GM23248 (cell line): Measurements from ENCODE around the gene NPAS3. TPM values are rescaled to one million over a fixed set of nuclear protein-coding genes. Genes with fewer than 3 reads are reported as not detected.

Experiments
- DNase-seq: peaks from one replicate; pipeline ENCODE4 v3.0.0-alpha.2; 2015
- H2AFZ ChIP-seq: fragments of 200-600 bp; sonication (generic); 2 replicates; pipeline ENCODE4 v1.6.1; 2016; ENCODE audit warnings: antibody characterized with exemption
- H3F3A ChIP-seq: fragments of 200-600 bp; sonication (generic); 2 replicates; pipeline ENCODE4 v1.6.1; 2016; ENCODE audit warnings: mild to moderate bottlenecking, antibody characterized with exemption, mixed run types; ENCODE audit not compliant: insufficient read depth
- H3K27ac ChIP-seq: fragments of 200-600 bp; sonication (generic); 2 replicates; pipeline ENCODE4 v1.5.1; 2016; ENCODE audit warnings: mild to moderate bottlenecking
- H3K27me3 ChIP-seq: fragments of 200-600 bp; sonication (generic); replicated peaks from 2 replicates; pipeline ENCODE4 v1.6.1; 2016; ENCODE audit warnings: mild to moderate bottlenecking; ENCODE audit not compliant: insufficient read depth
- H3K36me3 ChIP-seq: fragments of 200-600 bp; sonication (generic); 2 replicates; pipeline ENCODE4 v1.6.1; 2016; ENCODE audit warnings: low read depth, mild to moderate bottlenecking
- H3K4me1 ChIP-seq: fragments of 200-600 bp; sonication (generic); 2 replicates; pipeline ENCODE4 v1.6.1; 2016; ENCODE audit warnings: mild to moderate bottlenecking; ENCODE audit not compliant: insufficient read depth
- H3K4me2 ChIP-seq: fragments of 200-600 bp; sonication (generic); one replicate; pipeline ENCODE4 v1.6.1; 2016; ENCODE audit warnings: mild to moderate bottlenecking; ENCODE audit not compliant: unreplicated experiment
- H3K4me3 ChIP-seq: fragments of 200-600 bp; sonication (generic); 2 replicates; pipeline ENCODE4 v1.5.1; 2016; ENCODE audit warnings: mild to moderate bottlenecking
- H3K79me2 ChIP-seq: fragments of 200-600 bp; sonication (generic); 2 replicates; pipeline ENCODE4 v1.6.1; 2016; ENCODE audit warnings: mild to moderate bottlenecking; ENCODE audit not compliant: insufficient read depth
- H3K9ac ChIP-seq: fragments of 200-600 bp; sonication (generic); 2 replicates; pipeline ENCODE4 v1.6.1; 2016; ENCODE audit warnings: mild to moderate bottlenecking
- H3K9me2 ChIP-seq: fragments of 200-600 bp; sonication (generic); 2 replicates; pipeline ENCODE4 v1.6.1; 2016; ENCODE audit warnings: mixed run types, mild to moderate bottlenecking, moderate library complexity; ENCODE audit not compliant: insufficient read depth
- H3K9me3 ChIP-seq: fragments of 200-600 bp; sonication (generic); one replicate; pipeline ENCODE4 v1.6.1; 2017; ENCODE audit warnings: low read depth
- H4K20me1 ChIP-seq: fragments of 200-600 bp; sonication (generic); 2 replicates; pipeline ENCODE4 v1.6.0; 2016; ENCODE audit not compliant: insufficient read depth
- EZH2 ChIP-seq: fragments of 200-600 bp; sonication (generic); IDR thresholded peaks from 2 replicates; pipeline ENCODE4 v1.6.1; 2018; ENCODE audit warnings: antibody characterized with exemption, mild to moderate bottlenecking; ENCODE audit not compliant: insufficient read depth, poor library complexity, severe bottlenecking
- EZH2phosphoT487 ChIP-seq: fragments of 200-600 bp; sonication (generic); IDR thresholded peaks from 2 replicates; pipeline ENCODE4 v1.6.1; 2018; ENCODE audit warnings: antibody characterized with exemption, moderate library complexity, mild to moderate bottlenecking, low read depth; ENCODE audit not compliant: insufficient read depth
- WGBS, 2 experiments: methylation state at CpG; one replicate each; pipeline ENCODE4 v1.1.6; 2015 to 2017; ENCODE audit warnings: low lambda C conversion rate in 2 of 2, low coverage in 1 of 2; ENCODE audit errors: missing lambda C conversion rate in 2 of 2; 5-methylcytosine and 5-hydroxymethylcytosine counted together
- in situ Hi-C: fragments of 300-500 bp; cut with MboI; formaldehyde crosslinking; loops from 2 replicates; pipeline ENCODE4 v1.15.0; 2020
- polyA plus RNA-seq: library from polyadenylated mRNA; unstranded; fragments of >200 nt; fragmentation: Nextera tagmentation; extraction: Ambion mirVana; gene quantifications from 2 replicates; pipeline ENCODE4 v1.2.1, GENCODE V29; 2016
- total RNA-seq: library from RNA; depleted of rRNA; stranded (reverse); fragments of >200 nt; shearing (Covaris generic); gene quantifications from 2 replicates; pipeline ENCODE4 v1.2.3, GENCODE V29; 2014

NPAS3 gene
- total and polyA plus RNA-seq, 2 experiments from 2014 or later = 0.65 TPM; not detected in 1

DNA sequence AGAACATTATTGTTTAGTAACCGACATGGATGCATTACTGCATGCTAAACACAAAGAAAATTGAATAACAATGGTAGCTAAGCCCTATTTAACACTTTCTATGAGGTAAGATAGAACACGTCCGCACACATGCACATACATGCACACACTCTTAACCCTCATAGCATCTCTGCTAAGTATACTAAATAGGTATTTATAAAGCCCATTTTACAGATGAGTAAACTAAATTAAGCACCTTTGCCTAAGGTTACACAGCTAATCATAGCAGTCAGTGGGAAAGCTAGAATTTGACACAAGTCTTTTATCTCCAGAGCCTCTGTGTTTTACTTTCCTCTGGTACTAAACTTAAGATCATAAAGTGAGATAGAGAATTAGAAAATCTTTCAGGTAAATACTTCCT, 577.2 kb downstream of the NPAS3 start:
- Histone ChIP-seq H3K4me1 (peaks cover 18% of the 10 kb centered on the region), H3F3A (peaks cover 22% of the 10 kb centered on the region), H3K27ac (no peak overlapping the region), H3K27me3 (no peaks in the 10 kb centered on the region), H4K20me1 (no peaks in the 10 kb centered on the region), H3K9me3 (no peaks in the 10 kb centered on the region), H2AFZ (no peak overlapping the region), H3K9ac (no peak overlapping the region), H3K79me2 (no peaks in the 10 kb centered on the region), H3K4me3 (no peak overlapping the region), H3K36me3 (no peaks in the 10 kb centered on the region), H3K4me2 (no peak overlapping the region), H3K9me2 (no peaks in the 10 kb centered on the region)
- TF ChIP-seq EZH2 (no peak), EZH2phosphoT487 (no peak)
- 93 to 96% methylated on average over 3 of the region's 3 CpGs for WGBS, 2 experiments
- DNase-seq = no peak
- in situ Hi-C loops = no loop called here

DNA sequence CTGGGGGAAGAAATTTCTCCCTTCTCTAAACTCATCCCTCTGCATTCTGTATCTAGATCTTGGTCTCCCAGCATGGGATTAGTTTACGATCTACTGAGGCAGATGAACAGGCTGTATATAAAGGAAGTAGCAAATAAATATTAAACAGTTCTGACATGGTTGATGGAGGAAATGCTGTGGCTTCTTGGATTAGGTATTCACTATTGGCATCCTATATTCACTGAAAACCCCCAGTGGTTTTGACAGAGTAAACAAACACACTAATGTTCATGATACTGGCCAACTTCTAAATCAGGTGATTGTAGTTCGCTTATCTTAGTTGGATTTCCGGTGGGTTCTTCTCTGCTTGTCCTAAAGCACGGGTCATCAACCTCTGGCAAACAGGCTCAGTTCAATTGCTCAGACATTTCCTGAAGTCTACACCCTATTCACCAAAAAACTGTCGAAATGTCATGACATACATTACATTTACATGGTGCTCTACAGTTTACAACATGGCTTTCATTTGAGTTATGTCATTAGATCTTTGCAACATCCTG, 578.3 kb downstream of the NPAS3 start:
- Histone ChIP-seq H3K36me3 (no peaks in the 10 kb centered on the region), H3K9ac (no peak overlapping the region), H3K79me2 (no peaks in the 10 kb centered on the region), H3F3A (peaks cover 11% of the 10 kb centered on the region), H3K9me3 (no peaks in the 10 kb centered on the region), H3K27ac (no peak overlapping the region), H3K4me2 (no peak overlapping the region), H4K20me1 (no peaks in the 10 kb centered on the region), H3K27me3 (no peaks in the 10 kb centered on the region), H3K9me2 (no peaks in the 10 kb centered on the region), H3K4me1 (peaks cover 7% of the 10 kb centered on the region), H3K4me3 (no peak overlapping the region), H2AFZ (no peak overlapping the region)
- 81 to 82% methylated on average over 5 of the region's 5 CpGs for whole genome bisulfite sequencing, 2 experiments
- in situ Hi-C loops = no loop called here
- TF ChIP-seq EZH2 (no peak), EZH2phosphoT487 (no peak)
- no peak for DNase-seq

DNA sequence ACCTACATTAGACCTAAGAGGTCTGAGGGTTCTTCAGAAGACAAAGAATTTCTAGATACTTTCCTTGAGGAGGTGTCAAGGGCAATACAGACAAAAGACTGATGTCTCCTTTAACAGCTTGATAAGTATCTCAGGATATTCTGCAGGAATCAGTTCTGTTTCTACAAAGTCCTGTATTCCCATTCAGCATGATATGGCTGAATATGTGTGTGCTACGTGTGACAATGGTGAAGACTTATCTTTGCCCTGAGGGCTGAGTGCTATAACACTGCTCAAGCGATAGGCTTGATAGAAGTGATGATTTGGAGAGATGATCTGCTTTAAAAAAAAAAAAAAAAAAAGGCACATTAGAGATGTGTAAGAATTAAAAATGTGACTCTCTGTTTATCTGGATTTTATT, 582.5 kb downstream of the NPAS3 start:
- Histone ChIP-seq H3K9me2 (no peaks in the 10 kb centered on the region), H3K4me2 (no peak overlapping the region), H3K4me1 (peaks cover 11% of the 10 kb centered on the region), H3K79me2 (no peaks in the 10 kb centered on the region), H3K36me3 (no peaks in the 10 kb centered on the region), H3F3A (peaks cover 5% of the 10 kb centered on the region; the same call in 1 of the 2 replicates), H3K27me3 (no peaks in the 10 kb centered on the region), H2AFZ (no peak overlapping the region), H3K27ac (no peak overlapping the region), H3K9ac (no peak overlapping the region), H4K20me1 (no peaks in the 10 kb centered on the region), H3K4me3 (no peak overlapping the region), H3K9me3 (no peaks in the 10 kb centered on the region)
- TF ChIP-seq EZH2 = no peak
- TF ChIP-seq EZH2phosphoT487 = no peak
- DNase-seq = no peak
- WGBS, 2 experiments = 90 to 95% methylated on average over 2 of the region's 2 CpGs
- in situ Hi-C loops = no loop called here

DNA sequence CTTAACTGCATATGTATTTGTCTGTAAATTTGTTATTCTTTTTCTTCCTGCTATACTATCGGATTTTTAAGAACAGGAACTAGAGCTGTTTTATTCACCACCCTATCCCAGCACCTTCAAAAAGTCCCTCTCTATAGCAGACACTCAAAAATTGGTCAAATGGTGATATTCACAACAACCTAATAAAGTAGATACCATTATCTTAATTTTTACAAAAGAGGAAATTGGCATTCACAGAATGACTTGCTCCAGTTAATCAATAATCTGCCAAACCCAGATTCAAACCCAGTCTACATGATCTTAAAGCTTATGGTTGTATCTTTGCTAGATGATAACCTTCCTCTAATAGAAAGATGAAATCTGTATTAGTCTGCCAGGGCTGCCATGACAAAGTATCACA, 585.6 kb downstream of the NPAS3 start:
- H2AFZ ChIP-seq = no peak overlapping the region
- WGBS, 2 experiments = 90 to 96% methylated on average over 1 of the region's 1 CpG
- in situ Hi-C loops = no loop called here

DNA sequence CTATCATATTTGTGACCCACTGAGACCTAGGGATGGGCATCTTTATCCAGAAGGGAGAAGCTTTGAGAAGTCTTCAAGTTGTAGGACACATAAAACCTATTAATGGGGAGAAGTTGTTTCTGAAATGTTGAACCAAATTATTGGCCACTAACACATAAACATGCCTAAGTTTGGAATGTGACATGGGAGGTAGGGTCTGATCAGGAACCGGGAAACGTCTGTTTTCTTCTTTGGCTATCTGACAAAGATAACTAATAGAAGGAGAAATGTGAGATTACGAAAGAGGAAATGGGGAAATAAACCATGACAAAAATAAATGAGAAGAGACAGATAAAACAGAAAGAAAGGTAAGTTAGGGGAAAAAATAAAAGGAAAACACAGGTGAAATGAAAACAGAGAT, 586.9 kb downstream of the NPAS3 start:
- 48 to 56% methylated on average over 3 of the region's 3 CpGs for WGBS, 2 experiments
- H3K9ac ChIP-seq = no peak overlapping the region
- no peak for DNase-seq
- no peaks in the 10 kb centered on the region for H3K9me2 ChIP-seq
- in situ Hi-C loops = no loop called here
- H3F3A ChIP-seq = peaks cover 5% of the 10 kb centered on the region; the same call in 1 of the 2 replicates
- no peaks in the 10 kb centered on the region for H3K9me3 ChIP-seq
- peaks cover 11% of the 10 kb centered on the region for H3K4me1 ChIP-seq
- no peaks in the 10 kb centered on the region for H3K36me3 ChIP-seq
- TF ChIP-seq EZH2 (no peak), EZH2phosphoT487 (no peak)
- no peaks in the 10 kb centered on the region for H3K79me2 ChIP-seq
- H3K27ac ChIP-seq = no peak overlapping the region
- no peak overlapping the region for H3K4me2 ChIP-seq
- H3K27me3 ChIP-seq = no peaks in the 10 kb centered on the region
- no peak overlapping the region for H2AFZ ChIP-seq
- H3K4me3 ChIP-seq = no peak overlapping the region
- no peaks in the 10 kb centered on the region for H4K20me1 ChIP-seq

More for the DNA sequence above, 585.6 kb downstream of the NPAS3 start:
- no peak overlapping the region for H3K4me3 ChIP-seq
- no peaks in the 10 kb centered on the region for H3K79me2 ChIP-seq
- no peak overlapping the region for H3K27ac ChIP-seq
- no peaks in the 10 kb centered on the region for H3K36me3 ChIP-seq
- H3K4me1 ChIP-seq = peaks cover 11% of the 10 kb centered on the region
- no peaks in the 10 kb centered on the region for H3K27me3 ChIP-seq
- no peaks in the 10 kb centered on the region for H3K9me3 ChIP-seq
- no peaks in the 10 kb centered on the region for H4K20me1 ChIP-seq
- H3K9me2 ChIP-seq = no peaks in the 10 kb centered on the region
- no peak overlapping the region for H3K9ac ChIP-seq
- H3F3A ChIP-seq = peaks cover 5% of the 10 kb centered on the region; the same call in 1 of the 2 replicates
- DNase-seq = no peak
- TF ChIP-seq EZH2phosphoT487 = no peak
- H3K4me2 ChIP-seq = no peak overlapping the region
